Ascending aorta (tissue), 2 donors: ENCODE measurements around the gene CREB5. TPM values are rescaled to one million over a fixed set of nuclear protein-coding genes. Genes with fewer than 3 reads are reported as not detected.

Experiments used
- DNase-seq, 2 donors: peaks; one replicate each; pipeline ENCODE4 v3.0.0-alpha.2; 2019; ENCODE audit warnings: low spot score in 2 of 2
- H3K27ac ChIP-seq, 2 donors: fragments of 200-600 bp; sonication (generic); one replicate each; pipeline ENCODE4 v1.5.1; 2016 to 2017; ENCODE audit warnings: mild to moderate bottlenecking in 1 of 2
- H3K27me3 ChIP-seq: fragments of 200-600 bp; sonication (generic); one replicate; pipeline ENCODE4 v1.5.1; 2017
- H3K36me3 ChIP-seq, 2 donors: fragments of 200-600 bp; sonication (generic); one replicate each; pipeline ENCODE4 v1.5.1; 2016
- H3K4me1 ChIP-seq, 2 donors: fragments of 200-600 bp; sonication (generic); one replicate each; pipeline ENCODE4 v1.5.1; 2016 to 2017; ENCODE audit warnings: mild to moderate bottlenecking in 1 of 2
- H3K4me3 ChIP-seq, 2 donors: fragments of 200-600 bp; sonication (generic); one replicate each; pipeline ENCODE4 v1.5.1; 2016 to 2017; ENCODE audit warnings: mild to moderate bottlenecking in 1 of 2
- H3K9me3 ChIP-seq, 2 donors: fragments of 200-600 bp; sonication (generic); one replicate each; pipeline ENCODE4 v1.5.1; 2016
- intact Hi-C: fragments of 100-400 bp; cut with DNase I; formaldehyde crosslinking; loops from one replicate; pipeline ENCODE4 v1.15.1; 2023
- total RNA-seq: library from RNA; depleted of rRNA; stranded (reverse); fragments of >200 nt; gene quantifications from one replicate; pipeline ENCODE4 v1.1.0, GENCODE V29; 2016
- TF ChIP-seq, protein P1 (sequence below), 3 experiments: fragments of 200-600 bp in 2 of 3; fragments of 450-650 bp in 1 of 3; sonication (generic) in 2 of 3; IDR thresholded peaks; one replicate each; pipeline ENCODE4 v1.5.1; 2016 to 2019; ENCODE audit warnings: antibody characterized with exemption in 3 of 3, mild to moderate bottlenecking in 1 of 3, moderate library complexity in 1 of 3

Gene CREB5
- total RNA-seq, 1 donor from 2014 or later = 143 TPM

DNA sequence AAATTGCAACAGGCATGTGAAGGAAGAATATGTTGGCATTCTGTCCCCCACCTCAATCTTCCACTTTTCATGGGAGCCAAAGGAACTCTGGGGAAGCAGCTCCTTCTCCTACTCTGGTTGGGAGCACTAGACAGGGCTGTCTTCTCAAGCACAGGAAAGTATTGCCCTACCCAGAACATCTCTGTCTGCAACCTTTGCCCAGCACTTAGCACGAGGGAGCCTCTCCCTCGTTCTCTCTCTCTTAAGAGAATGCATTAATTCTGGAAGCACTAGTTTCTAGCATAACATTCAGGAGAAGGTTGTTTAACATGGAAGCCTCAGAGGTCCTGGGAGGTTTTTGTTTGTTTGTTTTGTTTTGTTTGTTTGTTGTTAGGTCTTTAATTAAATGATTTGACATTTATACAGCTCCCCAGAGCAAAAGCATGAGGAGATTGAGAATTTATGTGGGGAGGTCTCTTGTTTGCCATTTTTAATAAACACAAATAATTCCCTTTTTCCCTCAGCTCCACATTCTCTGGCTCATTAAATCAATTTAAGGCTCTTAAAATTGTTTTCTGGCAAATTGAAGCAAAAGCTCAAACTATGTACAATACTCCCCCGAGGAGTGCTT lies 305.2 kb downstream of the CREB5 start:
- no peak overlapping the region for H3K4me3 ChIP-seq
- H3K27me3 ChIP-seq = no peaks in the 10 kb centered on the region
- no peak overlapping the region for H3K27ac ChIP-seq
- no peaks in the 10 kb centered on the region for H3K4me1 ChIP-seq
- no peak for DNase-seq
- TF ChIP-seq, protein P1, sequence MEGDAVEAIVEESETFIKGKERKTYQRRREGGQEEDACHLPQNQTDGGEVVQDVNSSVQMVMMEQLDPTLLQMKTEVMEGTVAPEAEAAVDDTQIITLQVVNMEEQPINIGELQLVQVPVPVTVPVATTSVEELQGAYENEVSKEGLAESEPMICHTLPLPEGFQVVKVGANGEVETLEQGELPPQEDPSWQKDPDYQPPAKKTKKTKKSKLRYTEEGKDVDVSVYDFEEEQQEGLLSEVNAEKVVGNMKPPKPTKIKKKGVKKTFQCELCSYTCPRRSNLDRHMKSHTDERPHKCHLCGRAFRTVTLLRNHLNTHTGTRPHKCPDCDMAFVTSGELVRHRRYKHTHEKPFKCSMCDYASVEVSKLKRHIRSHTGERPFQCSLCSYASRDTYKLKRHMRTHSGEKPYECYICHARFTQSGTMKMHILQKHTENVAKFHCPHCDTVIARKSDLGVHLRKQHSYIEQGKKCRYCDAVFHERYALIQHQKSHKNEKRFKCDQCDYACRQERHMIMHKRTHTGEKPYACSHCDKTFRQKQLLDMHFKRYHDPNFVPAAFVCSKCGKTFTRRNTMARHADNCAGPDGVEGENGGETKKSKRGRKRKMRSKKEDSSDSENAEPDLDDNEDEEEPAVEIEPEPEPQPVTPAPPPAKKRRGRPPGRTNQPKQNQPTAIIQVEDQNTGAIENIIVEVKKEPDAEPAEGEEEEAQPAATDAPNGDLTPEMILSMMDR (IDR thresholded peaks at IDR 0.05) = no peak
- intact Hi-C loops = no loop called here
- peaks cover 0 to 8% of the 10 kb centered on the region in 2 donors for H3K36me3 ChIP-seq
- H3K9me3 ChIP-seq = no peaks in the 10 kb centered on the region

DNA sequence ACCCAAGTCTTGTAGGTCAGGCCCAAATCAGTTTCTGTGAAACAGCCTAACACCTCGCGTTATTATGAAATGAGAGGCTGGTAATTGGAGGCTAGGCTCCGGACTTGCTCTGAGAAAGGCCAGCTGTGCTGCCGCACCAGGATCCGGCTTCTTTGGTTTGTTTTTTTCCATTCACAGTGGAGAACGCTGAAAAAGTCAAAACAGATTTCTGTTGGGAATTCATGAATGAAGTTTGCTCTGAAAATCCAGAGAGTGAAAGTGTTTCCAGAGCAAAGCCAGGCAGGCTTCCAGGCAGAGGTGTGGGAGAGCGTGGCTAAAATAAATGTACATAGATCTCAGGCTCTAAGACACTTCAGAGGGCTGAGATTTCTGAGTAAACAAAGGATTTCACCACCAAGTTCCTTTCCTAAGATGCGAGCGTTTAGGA lies 305.8 kb downstream of the CREB5 start:
- H3K27me3 ChIP-seq = no peaks in the 10 kb centered on the region
- no peak overlapping the region for H3K4me3 ChIP-seq
- H3K9me3 ChIP-seq = no peaks in the 10 kb centered on the region
- TF ChIP-seq, protein P1 (IDR thresholded peaks at IDR 0.05) = no peak
- no peaks in the 10 kb centered on the region for H3K4me1 ChIP-seq
- no peak overlapping the region for H3K27ac ChIP-seq
- H3K36me3 ChIP-seq = peaks cover 0 to 8% of the 10 kb centered on the region in 2 donors
- intact Hi-C loops = no loop called here
- DNase-seq = no peak

DNA sequence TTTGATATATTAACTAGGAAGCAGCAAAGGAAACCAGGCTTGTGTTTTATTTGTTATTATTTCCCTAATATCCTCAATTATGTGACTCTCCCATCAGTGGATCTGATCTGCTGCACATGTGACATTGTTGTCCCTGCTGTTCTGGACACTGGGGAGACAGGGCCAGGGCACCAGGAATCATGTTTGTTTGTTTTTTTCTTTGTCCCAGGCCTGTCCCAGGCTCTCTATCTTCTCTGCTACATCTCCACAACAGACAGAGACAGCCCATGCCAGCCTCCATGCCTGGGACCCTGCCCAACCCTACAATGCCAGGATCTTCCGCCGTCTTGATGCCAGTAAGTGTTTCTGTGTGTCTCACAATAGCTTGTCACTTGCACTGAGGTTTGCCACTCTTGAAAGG lies 306.2 kb downstream of the CREB5 start:
- H3K4me1 ChIP-seq = no peaks in the 10 kb centered on the region
- no peaks in the 10 kb centered on the region for H3K9me3 ChIP-seq
- TF ChIP-seq, protein P1 (IDR thresholded peaks at IDR 0.05) = no peak
- no peaks in the 10 kb centered on the region for H3K27me3 ChIP-seq
- intact Hi-C loops = no loop called here
- H3K27ac ChIP-seq = no peak overlapping the region
- H3K4me3 ChIP-seq = no peak overlapping the region
- DNase-seq = no peak
- peaks cover 0 to 8% of the 10 kb centered on the region in 2 donors for H3K36me3 ChIP-seq

DNA sequence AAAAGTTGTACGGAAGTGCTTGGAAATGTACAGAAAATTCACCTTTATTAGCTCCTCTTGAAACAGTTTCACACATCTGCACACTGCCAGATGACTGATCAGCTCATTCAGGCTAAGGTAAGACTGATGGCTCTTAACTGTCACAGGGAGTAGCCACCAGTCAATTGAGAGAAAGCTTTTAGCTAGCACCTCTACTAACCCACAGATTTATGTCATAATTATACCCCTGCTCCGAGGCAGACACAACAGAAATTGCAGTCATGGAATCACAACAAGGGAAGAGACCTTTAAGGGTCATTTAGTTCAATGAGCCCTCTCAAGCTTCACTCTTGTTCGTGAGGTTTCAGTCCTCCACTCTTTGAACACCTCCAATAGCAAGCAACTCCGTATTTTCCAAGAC lies 310.4 kb downstream of the CREB5 start:
- H3K36me3 ChIP-seq = peaks cover 0 to 8% of the 10 kb centered on the region in 2 donors
- peaks cover 0 to 11% of the 10 kb centered on the region in 2 donors for H3K4me1 ChIP-seq
- intact Hi-C loops = no loop called here
- H3K27ac ChIP-seq = no peak overlapping the region
- no peaks in the 10 kb centered on the region for H3K27me3 ChIP-seq
- no peak overlapping the region for H3K4me3 ChIP-seq
- no peaks in the 10 kb centered on the region for H3K9me3 ChIP-seq
- DNase-seq = no peak
- TF ChIP-seq, protein P1 (IDR thresholded peaks at IDR 0.05) = no peak

DNA sequence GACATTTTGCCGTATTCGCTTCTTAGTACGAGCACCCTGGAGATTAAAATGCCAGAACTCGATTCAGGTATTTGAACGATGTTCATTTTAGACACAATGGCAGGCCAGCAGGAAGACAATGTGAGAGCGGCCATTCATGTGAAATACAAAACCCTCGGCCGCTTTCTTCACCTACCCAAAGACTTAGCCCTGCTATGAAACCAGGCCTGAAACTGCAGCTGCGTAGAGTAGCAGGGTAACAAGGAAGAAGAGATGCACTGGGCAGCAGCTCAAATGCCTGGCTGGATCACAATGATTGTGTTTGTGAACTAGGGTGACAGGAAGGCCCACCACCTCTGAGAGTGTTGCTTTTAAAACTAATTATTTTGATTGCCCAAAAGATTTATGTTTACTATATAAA lies 311.0 kb downstream of the CREB5 start:
- H3K4me3 ChIP-seq = no peak overlapping the region
- H3K36me3 ChIP-seq = peaks cover 0 to 8% of the 10 kb centered on the region in 2 donors
- no peaks in the 10 kb centered on the region for H3K9me3 ChIP-seq
- TF ChIP-seq, protein P1 (IDR thresholded peaks at IDR 0.05) = no peak
- DNase-seq = no peak
- intact Hi-C loops = no loop called here
- H3K27ac ChIP-seq = no peak overlapping the region
- H3K4me1 ChIP-seq = peaks cover 0 to 11% of the 10 kb centered on the region in 2 donors
- no peaks in the 10 kb centered on the region for H3K27me3 ChIP-seq

DNA sequence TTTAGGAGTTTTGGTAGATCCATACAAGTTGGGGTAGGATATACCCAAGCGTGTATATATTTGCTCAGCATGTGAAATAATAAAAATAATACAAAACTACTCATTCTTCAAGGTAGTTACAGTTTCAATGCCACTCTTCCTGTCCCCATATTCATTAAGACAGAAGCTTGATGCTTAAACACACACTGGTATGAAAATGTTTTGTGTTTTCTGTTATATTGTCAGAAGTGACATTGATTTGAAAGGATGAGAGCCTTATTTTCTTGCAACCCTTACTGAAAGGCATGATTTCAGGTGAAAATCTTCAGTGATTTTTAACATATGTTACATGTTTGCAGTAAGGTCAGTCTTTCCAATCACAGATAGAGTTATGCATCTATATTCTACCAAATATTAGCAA lies 312.2 kb downstream of the CREB5 start:
- intact Hi-C loops = no loop called here
- Histone ChIP-seq H3K4me1 (peaks cover 0 to 11% of the 10 kb centered on the region in 2 donors), H3K4me3 (no peak overlapping the region), H3K36me3 (peaks cover 0 to 4% of the 10 kb centered on the region in 2 donors), H3K27me3 (no peaks in the 10 kb centered on the region), H3K27ac (no peak overlapping the region), H3K9me3 (no peaks in the 10 kb centered on the region)
- DNase-seq = no peak
- TF ChIP-seq, protein P1 (IDR thresholded peaks at IDR 0.05) = no peak
